ENCODE measurements around the gene SLC4A4.

The SLC4A4 gene

DNA sequence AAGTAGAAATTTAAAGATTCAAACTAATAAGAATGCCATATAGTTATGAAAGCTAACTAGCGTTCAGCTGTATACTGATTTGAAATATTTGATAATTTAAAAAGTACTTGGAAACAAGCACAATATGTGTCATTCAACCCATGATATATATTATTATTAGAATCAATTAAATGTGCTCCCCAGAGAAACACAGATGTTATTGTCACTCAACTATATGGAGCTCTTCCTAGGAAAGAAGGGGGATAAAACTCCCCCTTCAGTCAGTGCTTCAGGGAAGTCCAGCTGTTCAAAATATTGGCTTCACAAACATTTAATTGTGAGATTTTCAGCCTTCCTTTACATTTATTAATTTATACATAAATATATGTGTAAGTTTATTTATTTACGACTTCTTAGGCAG lies 135.9 kb downstream of the SLC4A4 start:
- DNase-seq: no peak

DNA sequence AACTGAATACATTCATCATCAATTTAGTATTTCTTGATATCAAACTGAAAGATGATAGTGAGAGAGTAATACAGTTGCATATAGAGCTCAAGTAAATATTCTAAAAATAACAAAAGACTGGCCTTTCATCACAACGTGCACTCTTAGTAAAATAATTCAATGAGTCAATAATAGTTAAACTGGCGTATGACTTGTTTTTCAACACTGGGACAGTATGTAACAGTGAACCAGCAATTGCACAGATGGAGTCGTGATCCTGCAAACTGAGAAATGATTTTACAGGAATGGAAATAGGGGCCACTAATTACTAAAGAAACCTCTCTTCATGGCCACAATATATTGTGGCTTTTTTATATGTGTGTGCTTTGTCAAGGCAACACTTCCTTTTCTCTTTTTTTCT lies 137.4 kb downstream of the SLC4A4 start:
- DNase-seq: no peak

DNA sequence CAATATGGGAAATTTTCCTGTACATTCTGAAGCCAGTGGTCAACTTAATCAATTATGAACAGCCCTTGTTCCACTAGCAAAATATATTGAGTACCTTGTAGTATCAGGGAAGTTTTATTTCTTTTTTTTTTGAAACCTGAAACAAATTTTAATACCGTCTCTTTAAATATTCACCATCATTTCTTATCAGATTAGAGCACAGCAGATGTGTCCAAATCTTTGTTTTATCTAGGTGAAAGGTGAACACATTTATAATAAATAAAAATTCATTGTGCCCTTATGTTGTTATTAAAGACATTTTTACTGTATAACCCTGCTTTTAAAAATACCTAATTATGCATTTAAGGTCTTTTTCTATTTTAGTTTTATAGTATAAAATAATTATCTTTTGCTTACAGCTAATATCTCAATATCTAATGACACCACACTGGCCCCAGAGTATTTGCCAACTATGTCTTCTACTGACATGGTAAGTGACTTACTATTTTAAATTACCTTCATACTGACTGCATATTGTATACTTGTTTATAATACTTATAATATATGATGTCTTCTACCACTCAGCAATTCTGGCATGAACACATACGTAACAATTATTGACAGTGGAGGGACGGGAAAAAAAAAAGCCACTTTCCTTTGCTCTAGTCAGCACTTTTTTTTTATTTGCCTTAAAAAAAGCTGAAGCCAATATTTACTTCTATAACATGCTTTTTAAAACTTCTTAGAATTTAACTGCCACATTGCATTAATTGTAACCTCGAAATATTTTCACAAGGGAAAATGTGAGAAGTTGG lies 147.9 kb downstream of the SLC4A4 start:
- DNase-seq: no peak

DNA sequence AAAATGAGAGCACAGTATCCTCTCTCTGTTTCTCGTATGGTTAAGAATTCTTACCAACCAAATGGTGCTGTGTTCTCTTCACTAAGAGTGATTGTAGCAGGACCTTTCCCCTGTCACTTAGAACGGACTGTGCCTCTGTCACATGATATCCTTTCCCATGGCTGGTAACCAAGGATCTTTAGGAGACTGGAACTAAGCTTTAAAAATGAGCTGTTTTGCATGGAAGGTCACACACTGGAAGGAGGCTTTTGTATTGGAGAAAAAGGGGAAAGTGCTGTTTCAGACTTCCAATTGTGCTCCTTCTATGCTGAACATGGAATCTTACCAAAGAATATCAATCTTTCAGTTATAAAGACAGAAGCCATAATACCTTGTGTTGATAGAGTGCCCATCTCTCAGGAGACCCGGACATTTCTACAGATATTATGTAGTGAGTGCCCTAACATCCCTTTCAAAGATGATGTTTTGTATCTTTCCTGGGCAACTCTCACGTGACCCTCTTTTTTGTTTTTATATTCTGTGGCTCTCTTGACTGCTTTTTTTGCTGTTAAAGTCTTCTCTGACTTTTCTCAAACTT lies 148.6 kb downstream of the SLC4A4 start:
- DNase-seq: no peak

DNA sequence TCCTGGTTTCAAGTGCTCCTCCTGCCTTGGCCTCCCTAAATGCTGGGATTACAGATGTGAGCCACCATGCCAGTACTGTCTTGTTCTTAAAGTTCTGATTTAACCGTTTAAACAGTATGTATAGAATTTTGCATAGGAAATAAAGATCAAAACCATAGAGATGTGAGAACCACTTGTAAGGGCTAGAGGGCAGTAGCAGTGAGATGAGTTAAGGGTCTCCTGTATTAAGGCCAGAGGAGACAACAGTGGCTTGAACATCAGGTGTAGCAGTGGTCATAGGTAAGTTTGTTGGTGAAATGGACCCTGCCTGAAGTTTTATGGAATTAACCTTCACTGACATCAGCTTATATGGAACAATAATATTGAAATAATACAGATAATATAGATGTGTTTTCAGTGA lies 155.7 kb downstream of the SLC4A4 start:
- no peak for DNase-seq

DNA sequence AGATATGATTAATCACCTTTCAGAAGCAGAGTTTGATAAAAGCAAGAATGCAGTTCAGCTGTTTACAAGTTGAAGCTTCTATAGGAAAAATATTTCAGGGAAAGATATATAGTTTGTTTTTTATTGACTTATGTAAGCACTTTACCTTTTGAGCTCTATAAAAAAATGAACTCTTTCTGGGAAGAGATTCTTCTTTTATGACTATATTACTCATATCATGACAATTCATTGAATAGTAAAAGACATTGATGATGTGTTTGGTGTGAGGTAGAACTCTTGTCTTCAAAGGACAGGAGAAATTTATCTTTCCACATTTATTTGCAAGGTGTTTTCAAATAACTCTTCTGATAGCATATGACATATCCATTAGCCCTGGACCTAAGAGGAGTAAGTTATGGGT lies 156.6 kb downstream of the SLC4A4 start:
- DNase-seq: no peak

DNA sequence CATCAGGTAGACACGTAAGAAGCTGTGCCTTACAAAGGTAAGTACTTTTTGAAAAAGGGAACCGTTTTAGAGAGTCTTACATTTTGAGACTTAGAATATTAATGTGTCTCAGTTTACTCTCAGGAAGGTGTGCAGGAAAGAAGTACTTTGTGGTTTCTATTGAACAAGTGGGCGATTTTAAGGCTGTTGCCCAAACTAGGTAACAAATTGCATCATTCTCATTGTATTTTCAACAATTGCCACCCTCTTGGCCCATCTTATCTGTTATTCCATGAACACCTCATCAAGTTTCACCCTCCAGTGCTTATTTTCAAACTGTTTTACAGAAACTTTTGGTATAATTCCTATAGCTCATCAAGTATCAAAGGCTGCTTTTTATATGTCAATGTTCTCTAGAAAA lies 158.3 kb downstream of the SLC4A4 start:
- no peak for DNase-seq

DNA sequence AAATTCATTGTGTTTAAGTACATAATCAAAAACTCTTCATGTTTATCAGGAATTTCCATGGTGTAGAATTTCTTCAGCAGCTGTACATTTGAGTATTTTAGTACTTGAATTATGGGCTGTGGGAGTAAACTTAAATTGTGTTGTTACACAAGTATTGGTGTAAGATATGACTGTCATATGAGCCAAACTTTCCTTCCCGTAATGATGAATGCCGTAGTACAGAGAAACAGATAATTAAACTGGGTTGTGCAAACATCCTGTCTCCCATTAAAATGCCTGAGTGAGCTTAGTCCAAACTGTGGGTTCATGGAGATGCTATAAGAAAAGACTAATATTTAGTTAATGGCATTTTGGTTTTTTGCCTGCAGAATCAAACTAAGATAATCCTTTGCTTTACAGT lies 159.2 kb downstream of the SLC4A4 start:
- DNase-seq: no peak

DNA sequence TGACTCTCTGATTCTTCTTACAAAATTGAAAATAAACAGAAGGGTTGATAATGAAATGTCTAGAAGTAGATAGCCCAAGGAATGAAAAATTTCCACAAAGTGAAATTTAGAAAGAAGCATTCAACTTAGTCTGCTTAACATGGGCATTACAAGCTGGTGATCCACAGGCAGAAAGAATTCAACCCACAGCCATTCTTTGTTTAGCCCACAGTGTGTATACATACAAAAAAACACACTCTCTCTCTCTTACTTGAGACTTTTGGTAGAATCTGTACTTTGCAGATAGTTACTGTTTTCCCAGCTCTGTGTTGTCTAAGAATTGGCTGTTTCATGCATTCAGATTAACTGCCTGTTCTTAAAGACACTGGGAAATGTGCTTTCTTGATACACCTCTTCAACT lies 159.8 kb downstream of the SLC4A4 start:
- DNase-seq: no peak

DNA sequence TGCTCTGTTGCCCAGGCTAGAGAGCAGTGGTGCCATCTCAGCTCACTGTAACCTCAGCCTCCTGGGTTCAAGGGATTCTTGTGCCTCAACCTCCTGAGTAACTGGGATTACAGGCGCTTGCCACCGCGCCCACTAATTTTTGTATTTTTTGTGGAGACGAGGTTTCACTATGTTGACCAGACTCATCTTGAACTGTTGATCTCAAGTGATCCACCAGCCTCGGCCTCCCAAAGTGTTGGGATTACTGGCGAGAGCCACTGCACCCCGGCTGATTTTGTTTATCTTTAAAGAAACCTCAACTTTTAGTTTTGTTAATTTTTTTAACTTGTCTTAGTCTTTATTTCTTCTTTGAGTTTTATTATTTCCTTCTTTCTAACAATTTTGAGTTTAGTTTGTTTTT lies 163.2 kb downstream of the SLC4A4 start:
- no peak for DNase-seq

DNA sequence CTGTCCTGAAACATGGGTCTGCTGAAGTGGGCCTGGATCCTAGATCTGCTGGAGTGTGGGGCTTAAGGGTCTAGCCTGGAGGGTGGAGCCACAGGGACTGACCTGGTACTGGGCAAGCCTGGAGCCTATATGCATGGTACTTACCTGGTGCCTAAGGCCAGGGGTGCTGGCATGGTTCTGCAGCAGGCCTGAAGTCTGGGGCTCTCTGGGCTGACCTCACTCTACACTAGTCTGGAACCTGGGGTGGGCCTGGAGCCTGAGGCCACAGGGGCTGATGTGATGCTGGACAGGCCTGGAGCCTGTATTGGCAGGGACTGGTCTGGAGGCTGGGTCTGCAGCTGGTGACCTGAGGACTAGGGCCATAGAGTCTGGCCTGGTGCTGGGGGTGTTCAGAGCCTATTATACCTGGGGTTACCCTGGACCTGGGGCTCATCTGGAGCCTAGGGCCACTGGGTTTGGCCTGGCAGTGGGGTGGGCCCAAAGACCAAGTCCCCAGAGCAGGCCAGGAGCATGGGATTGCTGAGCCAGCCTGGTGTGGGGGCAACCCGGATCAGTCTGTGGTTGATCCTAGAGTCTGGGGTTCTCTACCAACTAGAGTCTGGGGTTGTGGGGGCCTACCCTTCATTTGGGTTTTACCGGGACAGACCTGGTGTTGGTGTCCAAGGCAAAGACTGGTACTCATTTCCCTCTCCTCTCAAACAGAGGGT lies 179.6 kb downstream of the SLC4A4 start:
- no peak for DNase-seq

DNA sequence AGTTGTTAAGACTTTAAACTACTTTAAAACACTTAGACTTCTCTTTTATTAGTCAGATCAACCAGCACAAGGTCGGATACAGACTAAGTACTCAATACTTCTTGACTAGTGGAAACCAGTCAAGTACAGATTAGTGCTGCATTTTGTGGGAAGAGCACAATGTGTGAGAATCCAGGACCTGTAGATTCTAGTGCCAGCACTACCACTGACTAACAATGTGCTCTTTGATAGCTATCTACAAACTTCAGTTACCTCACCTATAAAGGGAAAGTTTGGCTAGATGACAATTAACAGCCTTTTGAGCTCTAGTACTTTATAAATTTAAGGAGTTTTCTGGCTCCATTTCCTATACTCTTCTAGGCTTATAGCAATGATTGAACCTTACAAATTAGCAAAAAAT lies 181.5 kb downstream of the SLC4A4 start:
- no peak for DNase-seq

DNA sequence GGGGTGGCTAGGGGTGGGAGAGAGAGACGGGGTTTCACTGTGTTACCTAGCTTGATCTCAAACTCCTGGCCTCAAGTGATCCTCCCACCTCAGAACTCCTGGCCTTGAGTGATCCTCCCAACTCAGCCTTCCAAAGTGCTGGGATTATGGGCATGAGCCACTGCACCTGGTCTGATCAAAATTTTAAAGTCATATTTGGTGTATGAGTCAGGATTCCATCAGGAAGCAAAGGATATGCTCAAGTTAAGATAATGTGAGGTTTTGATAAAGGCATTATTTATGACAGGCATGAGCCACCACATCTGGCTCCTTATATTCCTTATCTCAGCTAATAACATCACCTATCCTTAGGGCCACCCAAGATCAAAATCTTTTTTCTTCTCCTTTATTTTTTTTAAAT lies 182.0 kb downstream of the SLC4A4 start:
- no peak for DNase-seq

DNA sequence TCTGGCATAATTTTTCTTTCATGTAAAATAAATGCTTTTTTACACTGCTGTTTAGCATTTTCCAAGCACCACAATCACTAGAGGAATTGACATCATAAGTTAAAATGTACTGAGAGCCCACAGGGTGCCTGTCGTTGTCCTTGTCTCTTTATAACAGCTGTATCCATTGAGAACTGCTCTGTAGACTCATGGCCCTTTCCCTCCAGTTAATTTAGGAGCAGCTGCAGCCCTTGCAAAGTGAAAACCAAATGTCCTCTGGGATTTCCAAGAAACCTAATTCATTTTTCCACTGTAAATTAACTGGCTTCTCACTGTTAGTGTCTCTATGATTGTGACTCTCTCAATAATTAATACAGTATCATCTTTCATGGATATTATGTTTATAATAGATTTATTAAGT lies 185.9 kb downstream of the SLC4A4 start:
- no peak for DNase-seq

DNA sequence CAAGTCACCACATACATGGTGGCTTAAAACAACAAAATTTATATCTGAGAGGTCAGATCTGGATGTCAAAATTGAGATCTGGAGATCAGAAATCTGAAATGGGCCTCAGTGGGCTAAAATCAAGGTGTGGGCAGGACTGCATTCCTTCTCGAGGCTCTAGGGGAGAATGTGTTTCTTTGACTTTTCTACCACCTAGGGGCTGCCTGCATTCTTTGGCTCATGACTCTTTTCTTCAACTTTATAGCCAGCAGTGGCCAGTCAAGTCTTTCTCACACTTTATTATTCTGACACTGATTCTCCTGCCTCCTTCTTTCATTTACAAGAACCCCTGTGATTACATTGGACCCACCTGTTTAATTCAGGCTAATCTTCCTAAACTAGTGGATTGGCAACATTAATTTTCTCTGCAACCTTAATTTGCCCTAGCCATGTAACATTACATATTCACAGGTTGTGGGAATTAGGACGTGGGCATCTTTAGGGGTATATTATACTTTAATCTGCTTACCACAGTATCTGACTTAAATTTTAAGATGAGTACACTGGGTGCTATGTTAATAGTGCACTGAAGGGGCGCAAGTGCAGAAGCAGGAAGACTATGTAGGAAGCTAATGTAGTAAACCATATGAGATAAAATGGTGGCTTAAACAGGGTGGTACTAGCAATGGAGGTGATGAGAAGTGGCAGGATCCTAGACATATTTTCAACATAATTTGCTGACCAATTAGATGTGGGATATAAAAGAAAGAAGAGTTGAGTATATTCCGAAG lies 188.0 kb downstream of the SLC4A4 start:
- DNase-seq: no peak

DNA sequence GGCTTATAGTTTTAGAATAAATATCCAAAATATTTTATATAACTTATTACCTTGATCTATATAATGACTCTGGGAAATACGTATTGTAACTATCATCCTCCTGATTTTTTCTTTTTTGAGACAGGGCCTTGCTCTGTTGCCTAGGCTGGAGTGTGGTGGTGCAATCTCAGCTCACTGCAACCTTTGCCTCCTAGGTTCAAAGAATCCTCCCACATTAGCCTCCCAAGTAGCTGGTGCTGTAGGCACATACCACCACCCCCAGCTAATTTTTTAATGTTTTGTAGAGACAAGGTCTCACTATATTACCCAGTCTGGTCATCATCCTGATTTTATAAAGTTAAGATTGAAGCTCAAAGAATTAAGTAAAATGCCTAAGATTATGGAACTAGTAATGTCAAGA lies 193.6 kb downstream of the SLC4A4 start:
- DNase-seq: no peak

DNA sequence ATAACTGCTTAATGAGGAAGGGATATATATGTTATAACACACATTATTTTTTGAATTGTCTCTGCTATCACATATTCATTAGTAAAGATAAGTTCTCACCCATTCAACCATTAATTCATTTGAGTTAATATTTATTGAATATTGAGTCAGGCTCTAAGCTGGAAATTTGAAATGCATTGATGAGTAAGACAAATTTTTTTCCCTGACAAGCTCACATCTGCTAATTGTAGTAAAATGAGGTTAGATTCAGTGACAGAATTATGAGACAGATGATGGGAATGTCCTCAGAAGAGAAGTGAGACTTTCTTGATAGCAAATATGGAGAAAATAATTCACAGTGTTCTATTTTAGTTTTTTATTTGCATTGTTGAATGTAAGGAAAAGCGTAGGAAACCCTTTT lies 194.3 kb downstream of the SLC4A4 start:
- DNase-seq: no peak

DNA sequence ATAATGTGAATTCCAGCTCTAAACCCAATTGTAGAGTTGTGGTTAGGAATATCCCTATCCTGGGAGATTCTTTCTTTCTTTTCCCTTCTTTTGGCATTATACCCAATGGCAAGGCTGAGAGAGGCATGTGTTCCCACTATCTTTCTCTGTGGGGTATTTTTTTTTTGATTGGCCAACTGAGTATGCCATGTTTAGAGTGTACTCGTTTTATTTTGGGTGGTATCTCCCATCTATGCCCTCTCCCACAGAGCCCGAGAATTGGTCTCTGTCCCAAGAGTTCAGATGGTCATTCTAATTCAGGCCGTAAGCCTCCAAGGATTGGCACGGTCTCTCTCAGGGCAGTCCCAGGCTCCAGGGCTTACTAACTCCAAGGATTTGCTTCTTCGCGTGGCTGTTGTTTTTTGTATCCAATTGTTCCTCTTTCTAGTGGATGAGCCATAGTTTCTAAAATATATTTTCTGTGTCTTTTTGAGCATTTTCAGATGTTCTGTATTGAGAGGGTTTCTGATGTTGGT lies 198.8 kb downstream of the SLC4A4 start:
- no peak for DNase-seq

DNA sequence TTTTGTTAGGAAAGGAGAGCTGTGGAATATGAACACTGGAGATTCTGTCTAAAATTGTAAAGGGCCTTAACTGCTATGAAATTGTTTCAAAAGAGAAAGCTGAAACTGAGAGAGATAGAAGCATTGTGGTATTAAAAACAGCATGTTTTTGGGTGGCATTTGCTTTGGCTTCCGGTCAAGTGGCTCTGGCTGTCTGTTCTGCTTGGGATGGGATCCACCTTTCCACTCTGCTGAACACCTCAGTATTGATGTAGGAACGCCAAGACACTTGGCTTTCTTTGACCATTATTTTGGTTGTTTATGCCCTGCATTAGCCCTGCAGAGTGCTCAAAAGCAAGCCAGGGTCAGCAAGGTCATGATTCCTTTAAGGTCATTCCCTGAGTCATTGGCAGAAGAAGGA lies 199.7 kb downstream of the SLC4A4 start:
- DNase-seq: no peak

DNA sequence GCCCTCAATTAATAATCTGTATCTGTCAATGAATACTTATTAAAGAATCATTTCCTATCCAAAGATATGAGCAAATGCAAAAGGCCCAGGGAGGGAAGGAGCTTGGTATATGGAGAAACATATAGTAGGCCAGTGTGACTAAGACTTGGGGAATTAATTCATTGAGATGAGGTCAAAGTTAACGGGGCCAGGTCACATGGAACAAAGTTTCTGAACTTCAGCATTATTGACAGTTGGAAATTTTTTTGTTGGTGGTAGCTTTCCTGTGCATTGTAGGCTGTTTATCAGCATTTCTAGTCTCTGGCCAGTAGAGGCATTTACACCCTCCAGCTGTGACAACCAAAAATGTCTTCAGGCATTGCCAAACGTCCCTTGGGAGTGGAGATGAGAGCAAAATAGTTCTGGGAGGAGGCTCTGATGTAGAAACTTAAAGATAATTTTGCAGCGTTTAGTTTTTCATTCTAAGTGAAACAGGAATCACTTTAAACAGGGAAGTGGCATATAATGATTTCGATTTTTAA lies 202.0 kb downstream of the SLC4A4 start:
- no peak for DNase-seq

DNA sequence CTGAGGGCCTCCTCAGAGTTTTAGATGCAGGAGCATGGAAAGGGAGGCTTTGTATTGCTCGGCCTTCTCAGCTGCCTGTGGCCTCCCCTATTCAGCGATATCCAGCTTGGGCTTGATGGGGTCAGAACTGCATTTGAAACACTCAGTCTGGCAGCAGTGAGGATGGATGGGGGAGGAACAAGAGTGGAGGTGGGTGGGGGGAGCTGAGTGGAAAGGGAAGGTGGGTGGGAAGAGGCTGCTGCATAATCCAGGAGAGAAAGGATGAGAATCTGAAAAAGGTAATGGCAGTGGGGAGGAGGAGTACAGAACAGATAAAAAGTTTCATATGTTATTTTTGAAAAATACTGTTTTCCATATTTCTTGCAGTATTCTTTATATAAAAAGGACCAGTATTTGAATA lies 202.7 kb downstream of the SLC4A4 start:
- DNase-seq: no peak

DNA sequence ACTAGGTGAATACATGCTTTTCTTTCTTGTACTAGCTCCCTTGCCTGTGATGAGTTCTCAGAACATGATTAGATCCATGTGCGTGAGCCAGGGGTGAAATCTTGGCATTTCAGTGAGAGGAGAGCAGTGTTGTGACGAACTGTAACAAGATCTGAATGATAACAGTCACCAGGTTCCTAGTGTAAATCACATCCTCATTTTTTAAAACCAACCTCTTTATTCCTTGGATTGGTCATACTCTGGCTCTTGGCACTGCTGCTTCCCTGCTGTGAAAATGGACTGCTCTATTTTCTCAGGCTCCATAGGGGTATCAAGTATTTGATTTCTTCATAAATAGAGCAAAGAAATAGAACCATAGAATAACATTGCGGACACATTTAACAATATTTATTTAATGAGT lies 206.3 kb downstream of the SLC4A4 start:
- DNase-seq: no peak

DNA sequence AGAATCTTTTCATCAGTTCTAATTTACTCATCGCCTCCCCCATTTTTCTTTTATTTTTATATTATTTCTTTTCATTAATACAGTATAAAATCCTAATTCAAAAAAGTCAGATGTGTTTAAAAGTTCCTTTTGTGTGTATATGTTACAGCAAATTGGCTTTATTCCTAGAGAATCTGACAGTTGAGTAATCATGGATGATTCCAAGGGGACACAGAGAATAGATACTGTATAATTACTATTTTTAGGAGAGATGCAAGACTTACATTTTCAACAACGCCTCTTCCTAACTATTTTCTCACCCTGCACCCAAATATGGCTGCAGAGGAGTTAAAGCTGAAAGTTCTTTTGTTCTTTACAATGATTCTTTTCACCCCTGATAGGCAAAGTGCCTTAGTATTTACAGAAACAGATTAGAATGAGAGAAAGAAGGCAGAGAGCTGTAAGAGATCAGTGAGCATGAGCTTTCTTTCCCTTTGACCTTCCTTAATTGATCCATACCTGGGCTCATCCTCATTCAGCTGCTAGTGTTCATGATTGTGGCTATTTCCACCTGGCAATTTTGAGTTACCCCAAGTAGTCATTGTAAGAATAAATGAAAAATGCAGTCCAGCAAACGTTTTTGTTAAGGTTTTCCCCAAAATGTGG lies 210.8 kb downstream of the SLC4A4 start:
- no peak for DNase-seq
